ENCODE measurements around the gene BIRC7.

DNA sequence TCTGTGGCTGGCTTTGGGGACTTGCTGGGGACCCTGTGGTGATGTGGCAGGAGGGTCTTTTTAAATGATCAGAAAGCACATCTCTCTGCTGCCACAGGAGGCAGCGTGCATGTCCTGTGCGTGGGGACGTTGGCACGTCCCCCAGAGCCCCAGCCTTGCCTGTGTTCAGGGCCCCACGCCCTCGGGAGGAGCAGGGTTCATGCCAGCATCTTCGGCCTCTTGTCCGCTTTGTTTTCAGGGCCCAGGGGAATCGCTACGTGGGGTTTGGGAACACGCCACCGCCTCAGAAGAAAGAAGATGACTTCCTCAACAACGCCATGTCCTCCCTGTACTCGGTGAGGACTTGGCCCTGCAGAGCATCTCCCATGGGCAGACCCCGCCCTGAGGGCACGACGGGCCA is 43.0 kb downstream of the BIRC7 start:
- TF ChIP-seq, protein P1, sequence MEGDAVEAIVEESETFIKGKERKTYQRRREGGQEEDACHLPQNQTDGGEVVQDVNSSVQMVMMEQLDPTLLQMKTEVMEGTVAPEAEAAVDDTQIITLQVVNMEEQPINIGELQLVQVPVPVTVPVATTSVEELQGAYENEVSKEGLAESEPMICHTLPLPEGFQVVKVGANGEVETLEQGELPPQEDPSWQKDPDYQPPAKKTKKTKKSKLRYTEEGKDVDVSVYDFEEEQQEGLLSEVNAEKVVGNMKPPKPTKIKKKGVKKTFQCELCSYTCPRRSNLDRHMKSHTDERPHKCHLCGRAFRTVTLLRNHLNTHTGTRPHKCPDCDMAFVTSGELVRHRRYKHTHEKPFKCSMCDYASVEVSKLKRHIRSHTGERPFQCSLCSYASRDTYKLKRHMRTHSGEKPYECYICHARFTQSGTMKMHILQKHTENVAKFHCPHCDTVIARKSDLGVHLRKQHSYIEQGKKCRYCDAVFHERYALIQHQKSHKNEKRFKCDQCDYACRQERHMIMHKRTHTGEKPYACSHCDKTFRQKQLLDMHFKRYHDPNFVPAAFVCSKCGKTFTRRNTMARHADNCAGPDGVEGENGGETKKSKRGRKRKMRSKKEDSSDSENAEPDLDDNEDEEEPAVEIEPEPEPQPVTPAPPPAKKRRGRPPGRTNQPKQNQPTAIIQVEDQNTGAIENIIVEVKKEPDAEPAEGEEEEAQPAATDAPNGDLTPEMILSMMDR (IDR thresholded peaks at IDR 0.05): no peak
- TF ChIP-seq POLR2AphosphoS5 (IDR thresholded peaks at IDR 0.05): no peak
- TF ChIP-seq POLR2A (IDR thresholded peaks at IDR 0.05): no peak
- no peak for TF ChIP-seq EP300 (IDR thresholded peaks at IDR 0.05)
